D721Med (cell line): ENCODE results near the gene ERBB4.
A peak's percentile ranks its signal among the peaks of the same experiment; 100 is the strongest.

ENCODE experiments used
- DNase-seq: peaks from one replicate; pipeline ENCODE4 v3.0.0; 2011; ENCODE audit warnings: low spot score; ENCODE audit not compliant: insufficient read length
- FAIRE-seq: peaks from 2 replicates; lab custom pipeline; 2011; peaks lifted over from hg19 to GRCh38; lab: Jason Lieb, UNC
- CTCF ChIP-seq: IDR thresholded peaks from 2 replicates; pipeline ENCODE4 v1.5.1; 2012; ENCODE audit warnings: mild to moderate bottlenecking, control low read depth; ENCODE audit not compliant: insufficient read depth; ENCODE audit errors: missing control alignments

ERBB4 gene

GRCh38 chr2:212153923-212154322 is 384.7 kb downstream of the ERBB4 start:
- DNase-seq (no peak), FAIRE-seq (no peak)
- TF ChIP-seq CTCF = no peak

- FAIRE-seq = no peak
- TF ChIP-seq CTCF = peak; percentile 53
- no peak for DNase-seq
Observed at GRCh38 chr2:212147921-212148513, 390.6 kb downstream of the ERBB4 start.

GRCh38 chr2:212146416-212146815 is 392.2 kb downstream of the ERBB4 start:
- no peak for FAIRE-seq
- TF ChIP-seq CTCF = no peak
- DNase-seq = no peak

GRCh38 chr2:212145121-212145520 is 393.5 kb downstream of the ERBB4 start:
- FAIRE-seq (no peak), DNase-seq (no peak)

GRCh38 chr2:212142631-212143030 is 396.0 kb downstream of the ERBB4 start:
- FAIRE-seq = no peak
- no peak for DNase-seq
- TF ChIP-seq CTCF = no peak

More at GRCh38 chr2:212145121-212145520, 393.5 kb downstream of the ERBB4 start:
- no peak for TF ChIP-seq CTCF

GRCh38 chr2:212141499-212141898 is 397.1 kb downstream of the ERBB4 start:
- DNase-seq = no peak
- TF ChIP-seq CTCF = no peak
- no peak for FAIRE-seq

GRCh38 chr2:212136216-212136795 is 402.3 kb downstream of the ERBB4 start:
- TF ChIP-seq CTCF = no peak
- FAIRE-seq (no peak), DNase-seq (no peak)
